GM20431 (cell line): ENCODE measurements around the gene PIGK.
"Not testable (repeated sequence)": the region's sequence is repeated elsewhere in the genome, so short reads cannot be mapped to it uniquely, and the experiment has no call there.

Source experiments
- in situ Hi-C: fragments of 300-500 bp; cut with MseI, MboI; formaldehyde crosslinking; loops from one replicate; pipeline ENCODE4 v1.15.0; 2020; ENCODE audit warnings: low sequenced_read_pairs; ENCODE audit not compliant: unreplicated experiment

Gene PIGK

DNA sequence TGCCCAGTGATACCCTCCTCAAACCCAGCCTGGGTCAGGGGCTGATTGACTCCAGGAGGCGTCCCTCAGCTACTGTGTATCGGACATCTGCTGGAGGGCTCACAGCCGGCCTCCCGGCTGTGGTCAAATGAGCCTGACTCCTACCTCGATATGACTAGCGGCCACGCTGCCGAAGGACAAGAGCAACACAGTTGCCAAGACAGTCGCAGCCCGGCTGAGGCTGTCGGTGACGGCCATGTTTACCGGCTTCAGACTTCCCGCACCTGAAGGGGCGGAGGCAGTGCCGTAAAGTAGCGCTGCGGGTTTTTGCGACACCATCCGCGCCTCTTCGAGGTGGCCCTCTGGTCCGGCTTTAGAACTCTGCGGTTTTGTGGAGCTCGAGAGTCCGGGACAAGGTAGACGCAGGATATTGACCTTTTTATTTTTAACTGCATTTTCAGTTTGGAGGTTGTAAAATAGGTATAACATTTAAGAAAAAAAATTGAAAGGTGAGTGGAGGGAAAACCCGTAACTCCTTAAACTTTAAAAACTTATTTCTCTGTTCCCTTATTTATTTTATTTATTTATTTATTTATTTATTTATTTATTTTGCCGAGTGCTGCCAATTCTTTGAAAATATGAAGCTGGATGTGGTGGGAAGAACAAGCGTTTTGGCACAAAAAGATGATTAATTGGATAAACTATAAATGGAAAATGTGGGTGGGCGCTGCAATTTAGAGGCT, at the start of gene PIGK:
Gene PIGK, minus strand, starts transcription at position 265 of the 722 bp plus-strand sequence. Its CDS starts 28 bp downstream, at position 237.
- in situ Hi-C loops, result no loop called here

DNA sequence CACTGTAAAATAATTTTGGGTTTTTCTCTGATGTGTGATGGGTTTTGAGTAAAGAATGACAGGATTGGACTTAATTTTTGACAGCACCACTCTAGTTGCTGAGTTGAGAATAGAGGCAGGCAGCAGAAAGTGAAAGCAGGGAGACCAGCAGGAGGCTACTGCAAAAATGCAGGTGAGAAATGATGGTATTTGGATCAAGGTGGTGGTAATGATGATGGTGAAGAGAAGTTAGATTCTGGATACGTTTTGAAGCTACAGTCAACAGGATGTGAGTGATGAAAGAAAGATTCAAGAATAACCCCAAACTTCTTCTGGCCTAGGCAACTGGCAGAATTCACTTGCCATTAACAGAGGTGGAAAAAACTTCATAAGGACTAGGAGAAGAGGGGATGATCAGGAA, 47.8 kb upstream of the PIGK start:
- in situ Hi-C loops, result no loop called here

DNA sequence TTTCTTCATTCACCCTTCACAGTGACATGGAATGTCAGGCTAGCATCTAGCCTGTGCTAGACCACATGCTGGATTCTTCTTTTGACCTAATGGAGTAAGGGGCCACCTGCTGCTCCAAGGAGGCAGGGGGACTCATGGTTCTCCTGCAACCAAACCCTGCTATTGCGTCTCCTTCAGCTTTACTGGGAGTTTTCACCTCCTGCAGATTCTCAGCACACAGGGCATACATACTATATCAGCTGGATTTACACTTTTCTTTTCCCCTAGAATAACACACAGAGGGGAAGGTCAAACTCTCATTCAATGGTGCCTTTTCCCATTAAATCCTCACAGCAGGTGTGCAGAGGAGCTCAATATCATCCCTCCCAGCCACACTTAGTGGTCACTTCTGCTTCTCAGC, 46.0 kb upstream of the PIGK start:
- in situ Hi-C loops, result no loop called here

DNA sequence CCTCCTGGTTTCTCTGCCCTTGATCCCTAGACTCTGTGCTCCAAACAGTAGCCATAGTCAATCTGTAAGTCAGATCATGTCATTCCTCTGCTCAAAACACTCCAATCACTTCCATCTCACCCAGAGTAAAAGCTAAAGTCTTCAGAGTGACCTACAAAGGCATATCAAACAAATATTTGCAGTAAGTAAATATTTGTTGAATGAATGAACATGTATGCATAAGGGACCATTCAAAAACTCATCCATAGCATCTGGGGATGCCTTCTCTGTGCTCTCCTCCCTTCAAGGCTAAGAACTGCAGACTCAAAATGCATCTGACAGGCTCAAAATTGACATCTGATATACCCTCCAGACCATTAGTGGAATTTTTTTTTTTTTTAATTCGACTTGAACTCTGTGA, 44.5 kb upstream of the PIGK start:
- in situ Hi-C loops, result no loop called here

DNA sequence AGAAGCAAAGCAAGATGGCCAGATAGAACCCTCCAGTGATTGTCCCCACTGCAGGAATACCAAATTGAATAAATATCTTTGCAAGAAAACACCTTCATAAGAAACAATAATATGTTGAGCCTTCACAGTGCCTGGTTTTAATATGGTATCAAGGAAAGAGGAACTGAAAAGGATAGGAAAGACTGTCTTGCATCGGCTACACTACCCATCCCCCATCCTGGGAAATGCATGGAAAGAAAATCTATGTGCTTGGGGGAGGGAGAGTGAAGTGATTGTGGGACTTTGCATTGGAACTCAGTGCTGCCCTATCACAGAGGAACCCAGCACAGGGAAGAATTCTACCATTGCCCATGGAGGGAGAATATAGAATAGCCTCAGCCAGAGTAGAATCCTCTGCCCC, 34.0 kb upstream of the PIGK start:
- in situ Hi-C loops, result no loop called here

DNA sequence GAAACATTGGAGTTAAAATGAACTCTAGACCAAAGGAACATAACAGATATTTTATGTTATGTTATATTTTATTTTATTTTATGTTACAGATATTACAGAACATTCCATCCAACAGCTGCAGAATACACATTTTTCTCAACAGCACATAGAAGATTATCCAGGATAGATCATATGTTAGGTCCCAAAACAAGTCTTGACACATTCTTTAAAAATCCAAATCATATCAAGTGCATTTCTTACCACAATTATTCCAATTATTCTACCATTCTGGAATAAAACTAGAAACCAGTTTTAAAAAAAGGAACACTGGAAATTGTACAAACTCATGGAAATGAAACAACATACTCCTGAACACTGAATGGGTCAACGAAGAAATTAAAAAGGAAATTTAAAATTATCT, 30.9 kb upstream of the PIGK start:
- in situ Hi-C loops, result no loop called here

DNA sequence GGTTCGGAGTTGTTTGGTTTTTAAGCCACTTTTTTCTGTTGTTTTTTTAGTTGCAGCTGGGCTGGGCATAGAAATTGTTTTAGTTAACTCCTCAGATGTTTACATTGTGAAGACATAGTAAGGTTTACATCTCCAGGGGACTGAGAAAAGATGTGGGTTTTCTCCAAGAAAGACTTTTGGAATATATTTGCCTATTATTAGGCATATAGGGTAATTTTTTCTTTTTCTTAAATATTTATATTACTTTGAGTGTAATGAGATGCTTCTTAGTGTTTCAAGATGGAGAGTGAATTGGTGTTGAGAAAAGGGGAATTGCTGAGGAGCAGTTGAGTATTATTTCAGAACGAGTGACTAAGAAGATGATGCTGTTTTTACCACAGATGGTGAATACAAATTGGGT, 26.6 kb upstream of the PIGK start:
- in situ Hi-C loops, result no loop called here

DNA sequence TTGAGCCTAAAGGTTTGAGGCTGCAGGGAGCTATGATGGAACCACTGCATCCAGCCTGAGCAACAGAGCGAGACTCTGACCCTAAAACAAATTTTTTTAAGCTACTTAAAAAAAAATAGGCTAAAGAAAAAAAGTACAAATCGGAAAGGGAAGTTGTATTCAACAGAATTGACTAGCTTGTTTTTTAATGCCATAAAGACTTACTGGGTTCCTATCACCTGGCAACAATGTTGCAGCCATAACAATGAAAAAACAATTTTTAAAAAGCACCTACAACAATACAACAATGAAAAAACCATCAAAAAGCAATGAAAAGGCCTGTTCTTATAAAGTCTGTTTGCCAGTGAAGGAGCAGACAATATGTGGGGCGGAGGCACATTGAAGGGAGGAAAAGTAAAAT, 20.1 kb upstream of the PIGK start:
- in situ Hi-C loops, result no loop called here

DNA sequence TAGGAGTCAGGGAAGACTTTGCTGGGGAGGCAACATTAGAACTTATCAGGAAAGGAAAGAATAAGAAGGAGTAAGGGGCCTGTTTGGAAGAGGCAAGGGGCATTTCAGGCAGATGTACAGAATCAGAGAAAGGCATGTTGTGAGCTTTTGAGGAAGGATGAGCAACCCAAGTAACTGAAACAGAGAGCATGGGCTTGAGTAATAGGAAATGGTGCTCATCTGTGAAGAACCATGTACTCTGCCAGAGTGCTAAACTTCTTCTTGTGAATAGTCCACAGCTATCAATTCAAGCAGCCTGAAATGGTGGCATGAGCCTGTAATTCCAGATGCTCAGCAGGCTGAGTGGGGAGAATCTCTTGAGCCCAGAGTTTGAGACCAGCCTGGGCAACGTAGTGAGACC, 19.2 kb upstream of the PIGK start:
- in situ Hi-C loops, result no loop called here

DNA sequence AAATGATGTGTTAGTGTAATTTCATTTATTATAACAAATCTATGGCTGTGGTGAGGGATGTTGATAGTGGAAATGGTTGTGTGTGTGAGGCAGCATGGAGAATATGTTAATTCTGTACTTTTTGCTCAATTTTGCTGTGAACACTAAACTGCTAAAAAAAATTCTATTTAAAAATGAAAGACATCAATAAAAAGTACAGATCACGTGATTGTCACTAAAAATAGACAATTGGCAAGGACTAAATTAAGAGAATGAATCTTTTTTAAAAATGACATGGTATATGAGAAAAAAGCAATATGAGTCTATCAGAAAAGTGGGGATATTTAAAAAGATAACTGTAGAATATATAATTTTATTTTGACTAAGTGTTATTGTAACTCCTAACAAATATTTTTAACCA, 15.7 kb upstream of the PIGK start:
- in situ Hi-C loops, result no loop called here

DNA sequence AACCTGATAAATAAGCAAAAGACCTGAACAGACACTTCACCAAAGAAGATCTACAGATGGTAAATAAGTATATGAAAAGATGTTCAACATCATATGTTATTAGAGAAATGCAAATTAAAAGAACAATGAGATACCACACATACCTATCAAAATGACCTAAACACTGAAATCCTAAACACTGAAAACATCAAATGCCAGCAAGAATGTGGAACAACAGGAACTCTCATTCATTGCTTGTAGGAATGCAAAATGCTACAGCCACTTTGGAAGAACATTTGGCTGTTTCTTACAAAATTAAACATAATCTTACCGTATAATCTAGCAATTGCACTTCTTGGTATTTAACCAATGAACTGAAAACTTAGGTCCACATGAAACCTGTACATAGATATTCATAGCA, 14.9 kb upstream of the PIGK start:
- in situ Hi-C loops, result no loop called here

DNA sequence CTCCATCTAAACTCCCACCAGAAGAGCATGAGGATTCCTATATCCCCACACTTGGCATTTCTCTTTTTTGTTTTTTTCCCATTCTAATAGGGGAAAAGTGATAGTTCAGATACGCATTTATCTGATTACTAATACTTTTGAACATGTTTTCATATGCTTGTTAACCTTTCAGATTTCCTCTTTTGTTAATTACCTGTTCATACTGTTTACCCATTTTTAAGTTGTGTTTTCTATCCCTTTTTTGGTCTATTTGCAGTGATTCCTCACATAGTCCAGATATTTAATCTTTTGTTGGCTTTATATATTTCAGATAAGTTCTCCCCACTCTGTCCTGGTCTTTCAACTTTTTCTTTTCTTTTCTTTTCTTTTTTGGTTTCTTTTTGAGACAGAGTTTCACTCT, 13.6 kb upstream of the PIGK start:
- in situ Hi-C loops, result no loop called here

DNA sequence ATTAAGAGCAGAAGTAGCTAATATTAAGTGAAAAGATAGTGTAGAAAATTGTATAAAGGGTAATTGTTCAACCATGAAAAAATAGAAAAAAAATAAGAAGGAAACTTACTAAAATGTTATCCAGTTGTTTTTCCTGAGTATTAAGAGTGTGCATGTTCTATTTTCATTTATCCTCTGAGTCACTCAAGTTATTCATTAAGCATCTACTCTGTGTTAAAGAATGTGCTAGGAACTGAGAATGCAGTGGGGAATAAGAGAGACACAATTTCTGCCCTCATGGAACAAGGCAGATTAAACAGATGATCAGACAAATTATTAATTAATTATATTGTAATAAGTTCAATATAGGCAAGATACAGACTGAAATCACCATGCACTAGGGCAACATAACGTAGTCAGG, 10.8 kb upstream of the PIGK start:
- in situ Hi-C loops, result no loop called here

DNA sequence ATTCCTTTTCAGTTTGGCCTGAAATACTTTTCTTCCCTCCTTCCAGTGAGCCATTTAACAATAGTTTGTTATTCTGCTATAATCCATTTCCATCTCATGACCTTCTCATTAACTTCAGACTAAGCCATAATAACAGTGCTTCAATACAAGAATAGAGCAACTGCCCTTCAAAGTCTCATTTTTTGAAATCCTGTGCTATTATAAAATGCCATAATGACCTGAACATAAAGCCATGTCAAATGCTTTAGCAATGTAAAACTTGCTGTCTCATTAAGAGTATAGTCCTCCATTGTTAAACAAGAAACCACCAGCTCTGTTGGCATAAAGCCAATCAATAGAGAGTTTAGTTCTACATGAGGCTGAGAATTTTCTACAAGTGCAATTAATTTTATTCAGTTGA, 9.6 kb upstream of the PIGK start:
- in situ Hi-C loops, result no loop called here

DNA sequence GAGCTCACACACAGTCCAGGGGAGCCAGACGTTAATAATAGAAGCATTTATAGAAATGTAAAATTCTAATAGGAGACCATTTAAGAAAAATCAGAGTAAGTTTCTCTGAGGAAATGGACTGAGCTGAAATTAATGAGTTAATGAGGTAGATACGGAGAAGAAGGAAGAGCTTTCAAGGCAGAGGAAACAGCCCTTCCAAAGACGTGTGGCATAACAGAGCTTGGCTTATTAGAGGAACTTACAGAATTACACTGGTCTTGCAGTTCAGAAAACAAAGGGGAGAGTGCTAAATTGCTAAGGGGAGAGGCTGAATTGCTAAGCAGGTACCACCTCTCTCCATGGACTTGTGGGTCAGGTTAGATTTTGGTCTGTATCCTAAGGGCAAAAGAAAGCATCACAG, 8.2 kb upstream of the PIGK start:
- in situ Hi-C loops, result no loop called here

DNA sequence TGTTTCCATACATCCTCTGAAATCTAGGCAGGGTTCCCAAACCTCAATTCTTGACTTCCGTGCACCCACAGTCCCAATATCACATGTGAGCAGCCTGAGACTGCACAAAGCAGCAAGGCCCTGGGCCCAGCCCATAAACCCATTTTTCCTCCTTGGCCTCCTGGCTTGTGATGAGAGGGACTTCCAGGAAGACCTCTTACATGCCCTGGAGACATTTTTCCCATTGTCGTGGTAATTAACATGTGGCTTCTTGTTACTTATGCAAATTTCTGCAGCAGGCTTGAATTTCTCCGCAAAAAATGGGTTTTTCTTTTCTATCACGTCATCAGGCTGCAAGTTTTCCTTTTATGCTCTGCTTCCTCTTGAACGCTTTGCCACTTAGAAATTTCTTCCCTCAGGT, 3.3 kb upstream of the PIGK start:
- in situ Hi-C loops, result no loop called here

DNA sequence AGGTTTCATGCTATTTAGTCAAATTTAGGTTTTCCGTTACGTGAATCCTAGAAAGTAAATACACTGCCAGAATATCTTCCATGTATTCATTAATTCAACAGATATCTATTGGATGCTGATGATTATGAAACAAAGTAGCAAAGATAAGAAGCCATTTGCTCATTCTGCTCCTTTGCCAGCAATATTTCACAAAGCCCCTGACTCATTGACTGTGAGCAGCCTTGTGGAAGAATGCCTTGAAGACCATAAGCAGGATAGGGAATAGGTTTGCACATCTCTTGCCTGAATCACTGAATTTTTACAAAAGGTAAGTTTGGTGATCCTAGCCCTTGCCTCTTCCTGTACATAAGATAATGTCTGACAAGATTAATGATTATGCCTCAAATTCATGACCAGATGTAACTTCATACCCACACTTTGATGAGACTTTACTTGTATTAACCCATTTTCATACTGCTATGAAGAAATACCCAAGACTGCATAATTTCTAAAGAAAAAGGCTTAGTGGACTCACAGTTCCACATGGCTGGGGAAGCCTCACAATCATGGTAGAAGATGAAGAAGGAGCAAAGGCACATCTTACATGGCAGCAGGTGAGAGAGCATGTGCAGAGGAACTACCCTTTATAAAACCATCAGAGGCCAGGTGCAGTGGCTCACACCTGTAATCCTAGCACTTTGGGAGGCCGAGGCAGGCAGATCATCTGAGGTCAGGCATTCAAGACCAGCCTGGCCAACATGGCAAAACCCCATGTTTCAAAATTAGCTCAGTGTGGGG, 1.6 kb upstream of the PIGK start:
- in situ Hi-C loops, result no loop called here

DNA sequence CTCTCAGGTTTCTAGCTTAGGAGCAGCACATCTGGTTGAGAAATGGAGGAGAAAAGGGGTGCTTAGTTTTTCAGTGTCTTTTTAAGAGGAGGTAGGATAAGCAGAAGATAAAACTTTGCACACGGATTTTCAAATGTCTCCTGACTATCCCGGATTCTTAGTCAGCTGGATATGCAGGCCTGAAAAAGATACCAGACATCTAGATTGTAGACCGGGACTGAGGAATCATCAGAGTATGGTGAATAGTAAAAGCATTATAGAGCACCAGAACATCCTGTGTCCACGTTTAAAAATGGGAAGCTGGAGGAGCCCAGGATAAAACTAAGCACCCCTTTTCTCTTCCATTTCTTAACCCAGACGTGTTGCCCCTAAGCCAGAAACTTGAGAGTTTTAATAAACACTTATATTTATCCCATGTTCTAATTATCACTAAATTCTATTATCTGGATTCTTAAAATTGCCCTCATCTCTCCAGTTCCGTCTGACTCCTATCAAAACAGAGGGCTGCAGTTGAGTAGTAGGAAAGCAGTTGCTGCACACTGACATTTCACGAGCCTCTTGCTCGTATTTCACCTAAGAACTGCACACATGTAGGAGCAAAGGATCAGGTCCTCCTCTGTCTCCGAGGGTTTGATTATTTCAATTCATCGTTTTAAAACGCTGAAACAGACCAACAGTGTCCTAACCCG, 609 bp downstream of the PIGK start:
- in situ Hi-C loops, result no loop called here

DNA sequence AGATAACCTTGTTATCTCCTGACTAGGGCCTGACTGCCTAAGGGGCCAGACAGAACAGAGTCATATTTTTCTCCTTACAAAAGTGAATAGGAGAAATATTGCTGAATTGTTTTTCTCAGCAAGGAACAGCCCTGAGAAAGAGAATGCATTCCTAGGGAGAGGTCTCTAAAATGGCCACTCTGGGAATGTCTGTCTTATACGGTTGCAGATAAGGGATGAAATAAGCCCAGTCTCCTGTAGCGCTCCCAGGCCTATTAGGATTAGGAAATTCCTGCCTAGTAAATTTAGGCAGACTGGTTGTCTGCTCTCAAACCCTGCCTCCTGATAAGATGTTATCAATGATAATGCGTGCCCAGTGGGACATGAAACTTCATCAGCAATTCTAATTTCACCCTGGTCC, 15.2 kb downstream of the PIGK start:
- in situ Hi-C loops, result not testable (repeated sequence)

DNA sequence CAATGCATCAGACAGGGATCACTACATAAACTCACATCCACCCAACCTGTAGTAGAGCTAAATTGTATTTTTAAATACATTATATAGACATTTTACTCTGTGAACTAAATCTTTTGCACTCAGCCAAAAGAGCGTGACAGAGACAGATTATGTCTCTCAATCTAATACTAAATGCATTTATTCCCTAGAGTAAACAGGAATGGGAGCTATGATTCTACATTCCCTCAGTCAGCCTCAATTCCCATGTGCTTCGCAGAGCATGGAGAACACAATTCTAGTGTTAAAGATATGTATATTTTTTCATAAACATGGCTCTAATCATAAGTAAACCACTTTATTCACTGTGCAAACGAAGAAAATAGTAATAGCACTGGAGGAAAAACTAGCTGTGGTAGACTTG, 16.5 kb downstream of the PIGK start:
- in situ Hi-C loops, result no loop called here

DNA sequence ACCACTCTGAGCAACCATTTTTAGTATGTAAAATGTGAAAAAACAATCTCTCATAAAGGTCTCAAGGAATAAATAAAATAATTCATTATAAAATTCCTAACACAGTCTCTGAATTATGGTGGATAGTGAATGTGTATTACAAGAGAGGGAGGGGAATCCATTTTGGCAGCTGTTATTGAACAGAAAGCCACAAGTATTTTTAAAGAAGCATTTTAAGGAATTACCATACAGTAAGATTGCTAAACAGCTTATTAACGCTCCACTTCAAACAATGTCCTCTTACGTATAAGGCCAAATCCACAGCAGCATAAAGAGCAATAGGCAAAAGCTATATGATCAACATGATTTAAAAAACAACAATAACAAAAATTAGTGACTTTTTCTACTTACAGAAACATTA, 18.4 kb downstream of the PIGK start:
- in situ Hi-C loops, result no loop called here
